B cell (primary cell): ENCODE measurements around the gene E2F2. TPM values are rescaled to one million over a fixed set of nuclear protein-coding genes. Genes with fewer than 3 reads are reported as not detected.

ENCODE experiments used
- ATAC-seq: fragments of 200-7000 bp; cut with Tn5 transposase; one replicate; pipeline ENCODE4 v1.10.0; 2021; ENCODE audit warnings: low read depth, mild to moderate bottlenecking, moderate number of reproducible peaks, moderate library complexity
- CTCF ChIA-PET: fragments of 350-600 bp; sonication (Branson Sonifier 250); formaldehyde crosslinking; loops from one replicate; lab custom pipeline; 2021; ENCODE audit warnings: antibody characterized with exemption, inconsistent platforms; lab: Charles Lee
- POLR2A ChIA-PET: fragments of 350-600 bp; sonication (Branson Sonifier 250); formaldehyde crosslinking; loops from one replicate; lab custom pipeline; 2021; ENCODE audit warnings: antibody characterized with exemption; lab: Charles Lee
- DNase-seq: peaks from one replicate; pipeline ENCODE4 v3.0.0; 2013
- H2AFZ ChIP-seq: 2 replicates; pipeline ENCODE4 v1.6.1; 2012; ENCODE audit warnings: mild to moderate bottlenecking, low read depth, low read length; ENCODE audit not compliant: insufficient read depth, poor library complexity, severe bottlenecking
- H3K27ac ChIP-seq, 2 donors: 1 replicate in 1 of 2; 2 replicates in 1 of 2; pipeline ENCODE4 v1.5.1; 2012 to 2013; ENCODE audit warnings: low read length in 2 of 2, mild to moderate bottlenecking in 2 of 2, moderate library complexity in 1 of 2
- H3K27me3 ChIP-seq, 4 experiments: fragments of 200-600 bp in 1 of 4; sonication (generic) in 1 of 4; replicated peaks in 1 of 4; 1 replicate in 2 of 4; 2 replicates in 2 of 4; pipeline versions ENCODE4 v1.6.1 to v1.7.0; 2013 to 2016; ENCODE audit warnings: low read length in 3 of 4, mild to moderate bottlenecking in 2 of 4, mixed read lengths in 1 of 4, moderate library complexity in 1 of 4; ENCODE audit not compliant: insufficient read depth in 4 of 4, control insufficient read depth in 3 of 4; ENCODE audit errors: control extremely low read depth in 1 of 4
- H3K36me3 ChIP-seq, 2 experiments: replicated peaks in 1 of 2; 1 replicate in 1 of 2; 2 replicates in 1 of 2; pipeline versions ENCODE4 v1.6.1 to v1.7.1; 2013; ENCODE audit warnings: low read length in 1 of 2; ENCODE audit not compliant: insufficient read depth in 2 of 2, control insufficient read depth in 1 of 2; ENCODE audit errors: control extremely low read depth in 1 of 2, extremely low read depth in 1 of 2
- H3K4me1 ChIP-seq, 2 donors: fragments of 200-600 bp in 1 of 2; sonication (generic) in 1 of 2; 1 replicate in 1 of 2; 2 replicates in 1 of 2; pipeline versions ENCODE4 v1.5.1 to v1.6.1; 2013 to 2017; ENCODE audit warnings: low read length in 2 of 2; ENCODE audit not compliant: control insufficient read depth in 2 of 2, insufficient read depth in 2 of 2
- H3K4me2 ChIP-seq: replicated peaks from 2 replicates; pipeline ENCODE3; 2012; ENCODE audit warnings: mild to moderate bottlenecking, low read depth, low read length; ENCODE audit not compliant: poor library complexity, severe bottlenecking
- H3K4me3 ChIP-seq, 5 experiments: fragments of 200-600 bp in 1 of 5; sonication (generic) in 1 of 5; 1 replicate in 3 of 5; 2 replicates in 2 of 5; pipeline versions ENCODE4 v1.5.1 to v1.7.0; 2011 to 2016; ENCODE audit warnings: low read length in 4 of 5, mild to moderate bottlenecking in 4 of 5, low read depth in 2 of 5, control low read depth in 1 of 5, moderate library complexity in 1 of 5; ENCODE audit not compliant: insufficient read depth in 1 of 5; ENCODE audit errors: control extremely low read depth in 1 of 5, extremely low read depth in 1 of 5
- H3K79me2 ChIP-seq: fragments of 200-600 bp; sonication (generic); one replicate; pipeline ENCODE4 v1.6.0; 2016; ENCODE audit warnings: low read length; ENCODE audit not compliant: control insufficient read depth, insufficient read depth
- H3K9ac ChIP-seq: fragments of 200-600 bp; sonication (generic); 2 replicates; pipeline ENCODE4 v1.6.1; 2017; ENCODE audit warnings: mild to moderate bottlenecking, low read length, moderate library complexity
- H3K9me3 ChIP-seq, 3 donors: one replicate each; pipeline versions ENCODE4 v1.6.1 to v1.7.1; 2013; ENCODE audit warnings: low read length in 2 of 3; ENCODE audit not compliant: control insufficient read depth in 2 of 3, insufficient read depth in 1 of 3; ENCODE audit errors: control extremely low read depth in 1 of 3
- H4K20me1 ChIP-seq: 2 replicates; pipeline ENCODE4 v1.6.0; 2012; ENCODE audit warnings: mild to moderate bottlenecking, low read length; ENCODE audit not compliant: insufficient read depth, control insufficient read depth, poor library complexity, severe bottlenecking
- H3K27ac Mint-ChIP-seq: one replicate; pipeline ENCODE4 v1.8.0; 2021; ENCODE audit warnings: mixed read lengths
- H3K27me3 Mint-ChIP-seq: one replicate; pipeline ENCODE4 v1.8.0; 2021; ENCODE audit warnings: mixed read lengths
- H3K4me1 Mint-ChIP-seq: one replicate; pipeline ENCODE4 v1.8.0; 2021; ENCODE audit warnings: mixed read lengths
- H3K4me3 Mint-ChIP-seq: one replicate; pipeline ENCODE4 v1.8.0; 2021; ENCODE audit warnings: mixed read lengths
- H3K9me3 Mint-ChIP-seq: one replicate; pipeline ENCODE4 v1.8.0; 2022; ENCODE audit warnings: mixed read lengths; ENCODE audit not compliant: insufficient read depth
- EZH2 ChIP-seq: IDR thresholded peaks from 2 replicates; pipeline ENCODE4 v1.6.1; 2012; ENCODE audit warnings: borderline replicate concordance, low read depth, mild to moderate bottlenecking, moderate library complexity, low read length; ENCODE audit not compliant: insufficient read depth, poor library complexity, severe bottlenecking
- WGBS: methylation state at CpG from one replicate; pipeline ENCODE4 v1.1.5; 2013; ENCODE audit warnings: missing lambda C conversion rate; ENCODE audit not compliant: insufficient coverage; 5-methylcytosine and 5-hydroxymethylcytosine counted together
- intact Hi-C: fragments of 100-400 bp; cut with micrococcal nuclease; formaldehyde crosslinking; loops from one replicate; pipeline ENCODE4 v1.10.0; 2022
- polyA plus RNA-seq: library from polyadenylated mRNA; depleted of rRNA; stranded (reverse); fragments of >200 nt; gene quantifications from 2 replicates; pipeline ENCODE4 v1.2.3, GENCODE V29; 2012
- total RNA-seq, 2 donors: library from RNA; stranded (reverse); fragments of 120-200 nt in 1 of 2; gene quantifications; 1 replicate in 1 of 2; 2 replicates in 1 of 2; pipeline versions ENCODE4 v1.2.3 to v1.2.4, GENCODE V29; 2013 to 2022
- TF ChIP-seq, protein P1 (sequence below): fragments of 200-600 bp; IDR thresholded peaks from one replicate; pipeline ENCODE4 v1.8.0; 2022; ENCODE audit warnings: antibody characterized with exemption, mild to moderate bottlenecking

The E2F2 gene
- total and polyA plus RNA-seq, 2 donors (not counting 1 experiment from before 2014, with no cell fraction given) = 2.4 to 3.2 TPM

DNA sequence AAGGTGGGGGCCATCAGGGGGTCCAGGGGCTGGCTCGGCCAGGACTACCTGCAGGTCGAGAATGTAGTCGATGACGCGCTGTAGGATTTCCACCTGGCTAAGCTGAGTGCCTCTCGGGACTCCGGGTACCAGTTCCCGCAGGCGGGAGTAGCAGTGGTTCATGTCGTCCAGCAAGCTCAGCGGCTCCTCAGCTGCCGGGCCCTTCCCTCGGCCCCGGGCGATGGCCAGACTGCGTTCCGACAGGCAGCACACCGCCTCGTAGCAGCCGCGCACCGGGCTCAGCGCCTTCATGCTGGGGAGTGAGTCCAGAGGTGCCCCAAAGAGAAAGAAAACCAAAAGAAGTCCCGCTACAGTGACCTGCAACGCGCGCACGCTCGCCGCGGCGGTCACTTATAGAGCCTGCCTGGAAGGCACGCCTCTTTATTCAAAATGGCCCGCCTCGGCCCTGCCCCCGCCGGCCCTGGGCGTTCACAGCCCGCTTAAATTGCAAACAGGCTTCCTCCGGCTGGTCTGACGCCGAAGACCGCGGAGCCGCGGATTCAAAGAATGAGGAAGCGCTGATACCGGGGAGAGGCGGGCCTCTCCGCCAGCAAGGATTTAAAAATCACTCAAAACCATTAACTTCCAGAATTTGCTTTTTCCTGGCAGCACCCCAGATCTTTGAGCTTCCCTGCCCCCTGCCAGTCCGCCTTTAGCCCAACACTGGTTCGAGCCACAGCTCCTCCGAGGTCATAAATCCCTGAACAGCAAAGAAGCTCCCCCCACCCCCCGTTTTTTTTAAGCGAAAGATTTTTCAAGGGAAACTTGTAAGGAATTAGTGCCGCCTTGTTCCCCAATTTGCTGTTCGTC lies 28.3 kb upstream of the E2F2 start, which contains the start of gene ID3:
Gene ID3 (minus strand): TSS at position 366 of the 849 bp plus-strand sequence. CDS start 75 bp downstream, at position 291.
- H3K4me1 ChIP-seq = peaks cover 66 to 75% of the 10 kb centered on the region in 2 donors
- no peaks in the 10 kb centered on the region for H3K9me3 ChIP-seq
- no peak for TF ChIP-seq EZH2
- TF ChIP-seq, protein P1, sequence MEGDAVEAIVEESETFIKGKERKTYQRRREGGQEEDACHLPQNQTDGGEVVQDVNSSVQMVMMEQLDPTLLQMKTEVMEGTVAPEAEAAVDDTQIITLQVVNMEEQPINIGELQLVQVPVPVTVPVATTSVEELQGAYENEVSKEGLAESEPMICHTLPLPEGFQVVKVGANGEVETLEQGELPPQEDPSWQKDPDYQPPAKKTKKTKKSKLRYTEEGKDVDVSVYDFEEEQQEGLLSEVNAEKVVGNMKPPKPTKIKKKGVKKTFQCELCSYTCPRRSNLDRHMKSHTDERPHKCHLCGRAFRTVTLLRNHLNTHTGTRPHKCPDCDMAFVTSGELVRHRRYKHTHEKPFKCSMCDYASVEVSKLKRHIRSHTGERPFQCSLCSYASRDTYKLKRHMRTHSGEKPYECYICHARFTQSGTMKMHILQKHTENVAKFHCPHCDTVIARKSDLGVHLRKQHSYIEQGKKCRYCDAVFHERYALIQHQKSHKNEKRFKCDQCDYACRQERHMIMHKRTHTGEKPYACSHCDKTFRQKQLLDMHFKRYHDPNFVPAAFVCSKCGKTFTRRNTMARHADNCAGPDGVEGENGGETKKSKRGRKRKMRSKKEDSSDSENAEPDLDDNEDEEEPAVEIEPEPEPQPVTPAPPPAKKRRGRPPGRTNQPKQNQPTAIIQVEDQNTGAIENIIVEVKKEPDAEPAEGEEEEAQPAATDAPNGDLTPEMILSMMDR = no peak
- H3K4me3 Mint-ChIP-seq = peak within 1 kb of the TSS; percentile 93
- peak within 1 kb of the TSS; percentile 61 for H2AFZ ChIP-seq
- H3K9ac ChIP-seq = peak within 1 kb of the TSS; percentile 97
- intact Hi-C loops = loop anchor here (1.0 to 10.0 kb wide), 6 partner anchors 8 to 353 kb away; partner anchors contain the start of gene CNR2
- H3K4me3 ChIP-seq = peak within 1 kb of the TSS; percentile 87 to 100 (median 95)
- H3K4me1 Mint-ChIP-seq = peaks cover 72% of the 10 kb centered on the region
- H3K36me3 ChIP-seq = peaks cover 0 to 19% of the 10 kb centered on the region in 2 experiments
- H3K27me3 ChIP-seq = no peaks in the 10 kb centered on the region
- H3K27ac ChIP-seq = peak within 1 kb of the TSS; percentile 83 to 91
- ChIA-PET CTCF (interaction anchor here (0.7 to 41.7 kb wide), 12 partner anchors 12 to 75 kb away, joined by 3 to 1420 read pairs (median 14); no protein-coding TSS in a partner anchor), POLR2A (interaction anchor here (0.6 to 9.5 kb wide), 19 partner anchors 10 to 176 kb away, joined by 3 to 165 read pairs (median 12); no protein-coding TSS in a partner anchor)
- peaks cover 26% of the 10 kb centered on the region for H3K79me2 ChIP-seq
- under 1% methylated on average over 57 of the region's 57 CpGs for WGBS
- H4K20me1 ChIP-seq = peaks cover 23% of the 10 kb centered on the region
- ATAC-seq (peak; percentile 73), DNase-seq (peak; percentile 97)
- H3K27ac Mint-ChIP-seq = peak within 1 kb of the TSS; percentile 94
- H3K9me3 Mint-ChIP-seq = no peaks in the 10 kb centered on the region
- peak within 1 kb of the TSS; percentile 98 for H3K4me2 ChIP-seq
- no peaks in the 10 kb centered on the region for H3K27me3 Mint-ChIP-seq
